Fibroblast of lung (primary cell): ENCODE data around the gene DPEP1. TPM values are rescaled to one million over a fixed set of nuclear protein-coding genes. Genes with fewer than 3 reads are reported as not detected.

Experiments used
- DNase-seq, 2 donors: peaks; one replicate each; pipeline versions ENCODE4 v3.0.0 to v3.0.0-alpha.2; 2010; ENCODE audit warnings: low read depth in 2 of 2
- H2AFZ ChIP-seq: 2 replicates; pipeline ENCODE4 v1.5.1; 2012; ENCODE audit warnings: low read length, control low read depth, inconsistent platforms
- H3K27ac ChIP-seq: 2 replicates; pipeline ENCODE4 v1.5.1; 2011; ENCODE audit warnings: low read length, control low read depth; ENCODE audit not compliant: insufficient read depth
- H3K27me3 ChIP-seq: 2 replicates; pipeline ENCODE4 v1.5.1; 2011; ENCODE audit warnings: mild to moderate bottlenecking, low read length; ENCODE audit not compliant: control insufficient read depth, insufficient read depth
- H3K36me3 ChIP-seq: 2 replicates; pipeline ENCODE4 v1.5.1; 2011; ENCODE audit warnings: low read length; ENCODE audit not compliant: control insufficient read depth, insufficient read depth
- H3K4me1 ChIP-seq: 2 replicates; pipeline ENCODE4 v1.5.1; 2011; ENCODE audit warnings: low read length; ENCODE audit not compliant: control insufficient read depth, insufficient read depth; ENCODE audit errors: extremely low read depth
- H3K4me2 ChIP-seq: 2 replicates; pipeline ENCODE4 v1.5.1; 2011; ENCODE audit warnings: low read length, control low read depth; ENCODE audit not compliant: insufficient read depth; ENCODE audit errors: extremely low read depth
- H3K4me3 ChIP-seq, 4 experiments: fragments of 200-600 bp in 1 of 4; sonication (generic) in 1 of 4; replicated peaks in 1 of 4; 2 replicates each; pipeline ENCODE4 v1.5.1; 2011 to 2016; ENCODE audit warnings: low read length in 4 of 4, low read depth in 3 of 4, mild to moderate bottlenecking in 3 of 4, control low read depth in 2 of 4, inconsistent platforms in 1 of 4, mixed read lengths in 1 of 4; ENCODE audit not compliant: insufficient read depth in 1 of 4; ENCODE audit errors: control extremely low read depth in 1 of 4
- H3K79me2 ChIP-seq: 2 replicates; pipeline ENCODE4 v1.5.1; 2012; ENCODE audit warnings: mild to moderate bottlenecking, low read length, inconsistent platforms; ENCODE audit not compliant: control insufficient read depth, insufficient read depth
- H3K9ac ChIP-seq: 2 replicates; pipeline ENCODE4 v1.5.1; 2011; ENCODE audit warnings: mild to moderate bottlenecking, low read length, control low read depth; ENCODE audit not compliant: insufficient read depth
- H3K9me3 ChIP-seq: 2 replicates; pipeline ENCODE4 v1.5.1; 2012; ENCODE audit warnings: low read depth, low read length; ENCODE audit not compliant: control insufficient read depth, insufficient read depth
- H4K20me1 ChIP-seq: 2 replicates; pipeline ENCODE4 v1.5.1; 2011; ENCODE audit warnings: low read length; ENCODE audit not compliant: control insufficient read depth, insufficient read depth; ENCODE audit errors: extremely low read depth
- EZH2 ChIP-seq: IDR thresholded peaks from 2 replicates; pipeline ENCODE4 v1.5.1; 2012; ENCODE audit warnings: low read length, control low read depth, mild to moderate bottlenecking; ENCODE audit errors: missing control alignments
- polyA plus RNA-seq, 2 donors: library from polyadenylated mRNA; depleted of rRNA in 1 of 2; stranded (reverse) in 1 of 2; unstranded in 1 of 2; fragments of >200 nt; gene quantifications; 2 replicates each; pipeline ENCODE4 v1.2.1, GENCODE V29; 2011 to 2012; ENCODE audit warnings: missing spikeins in 1 of 2
- total RNA-seq: library from RNA; depleted of rRNA; stranded (reverse); fragments of >200 nt; gene quantifications from 2 replicates; pipeline ENCODE4 v1.2.1, GENCODE V29; 2014
- TF ChIP-seq, protein P1 (sequence below), 2 donors: IDR thresholded peaks in 1 of 2; conservative IDR thresholded peaks in 1 of 2; 1 replicate in 1 of 2; 2 replicates in 1 of 2; pipeline ENCODE4 v1.5.1; 2011 to 2012; ENCODE audit warnings: low read length in 2 of 2, control low read depth in 1 of 2, inconsistent platforms in 1 of 2, low read depth in 1 of 2, mild to moderate bottlenecking in 1 of 2

The DPEP1 gene
- total and polyA plus RNA-seq, 2 donors (not counting 1 experiment from before 2014, with no cell fraction given): 0.17 TPM; not detected in 1

DNA sequence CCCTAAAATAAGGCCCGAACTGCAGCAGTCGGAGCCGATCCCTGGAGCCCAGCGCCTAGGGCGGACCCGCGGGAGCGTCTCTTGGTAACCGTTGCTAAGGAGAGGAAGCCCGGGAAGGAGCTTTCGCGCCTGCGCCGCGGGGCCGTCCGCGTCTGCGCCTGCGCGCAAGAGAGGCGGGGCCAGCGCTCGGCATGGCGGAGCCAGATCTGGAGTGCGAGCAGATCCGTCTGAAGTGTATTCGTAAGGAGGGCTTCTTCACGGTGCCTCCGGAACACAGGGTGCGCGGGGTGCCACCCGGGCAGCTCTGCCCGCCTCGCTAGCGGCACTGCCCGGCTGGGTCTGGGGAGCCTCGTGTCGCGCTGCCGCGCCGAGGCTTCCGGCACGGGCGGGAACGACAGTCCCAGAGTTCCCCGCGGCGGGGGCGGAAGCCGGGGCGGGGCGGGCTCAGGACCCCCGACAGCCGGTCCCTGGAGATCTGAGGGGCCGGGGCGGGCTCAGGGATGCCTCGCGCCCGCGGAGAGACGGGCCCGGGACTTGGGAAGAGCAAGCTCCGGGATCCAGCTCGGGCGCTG, 73.2 kb downstream of the DPEP1 start, which contains the start of gene CDK10:
TSS of gene CDK10 (plus strand) at position 170 of the 572 bp plus-strand sequence. CDS start at position 192, 22 bp downstream.
- peak within 1 kb of the TSS; percentile 82 for H3K9ac ChIP-seq
- no peaks in the 10 kb centered on the region for H4K20me1 ChIP-seq
- peaks cover 17% of the 10 kb centered on the region for H3K79me2 ChIP-seq
- peaks cover 6% of the 10 kb centered on the region for H3K4me1 ChIP-seq
- H2AFZ ChIP-seq: peak within 1 kb of the TSS; percentile 98
- TF ChIP-seq EZH2: no peak
- TF ChIP-seq, protein P1, sequence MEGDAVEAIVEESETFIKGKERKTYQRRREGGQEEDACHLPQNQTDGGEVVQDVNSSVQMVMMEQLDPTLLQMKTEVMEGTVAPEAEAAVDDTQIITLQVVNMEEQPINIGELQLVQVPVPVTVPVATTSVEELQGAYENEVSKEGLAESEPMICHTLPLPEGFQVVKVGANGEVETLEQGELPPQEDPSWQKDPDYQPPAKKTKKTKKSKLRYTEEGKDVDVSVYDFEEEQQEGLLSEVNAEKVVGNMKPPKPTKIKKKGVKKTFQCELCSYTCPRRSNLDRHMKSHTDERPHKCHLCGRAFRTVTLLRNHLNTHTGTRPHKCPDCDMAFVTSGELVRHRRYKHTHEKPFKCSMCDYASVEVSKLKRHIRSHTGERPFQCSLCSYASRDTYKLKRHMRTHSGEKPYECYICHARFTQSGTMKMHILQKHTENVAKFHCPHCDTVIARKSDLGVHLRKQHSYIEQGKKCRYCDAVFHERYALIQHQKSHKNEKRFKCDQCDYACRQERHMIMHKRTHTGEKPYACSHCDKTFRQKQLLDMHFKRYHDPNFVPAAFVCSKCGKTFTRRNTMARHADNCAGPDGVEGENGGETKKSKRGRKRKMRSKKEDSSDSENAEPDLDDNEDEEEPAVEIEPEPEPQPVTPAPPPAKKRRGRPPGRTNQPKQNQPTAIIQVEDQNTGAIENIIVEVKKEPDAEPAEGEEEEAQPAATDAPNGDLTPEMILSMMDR (conservative IDR thresholded peaks at IDR 0.05 in 1 of 2, IDR thresholded peaks at IDR 0.05 in 1 of 2; ENCODE audit: low read depth in 1 of 2, low read length in 2 of 2): no peak
- H3K9me3 ChIP-seq: no peaks in the 10 kb centered on the region
- no peaks in the 10 kb centered on the region for H3K27me3 ChIP-seq
- DNase-seq: peak; percentile 78 to 83
- peak within 1 kb of the TSS; percentile 86 for H3K4me2 ChIP-seq
- peaks cover 10% of the 10 kb centered on the region for H3K36me3 ChIP-seq
- H3K4me3 ChIP-seq: peak within 1 kb of the TSS; percentile 65 to 94 (median 81)
- H3K27ac ChIP-seq: peak within 1 kb of the TSS; percentile 67

DNA sequence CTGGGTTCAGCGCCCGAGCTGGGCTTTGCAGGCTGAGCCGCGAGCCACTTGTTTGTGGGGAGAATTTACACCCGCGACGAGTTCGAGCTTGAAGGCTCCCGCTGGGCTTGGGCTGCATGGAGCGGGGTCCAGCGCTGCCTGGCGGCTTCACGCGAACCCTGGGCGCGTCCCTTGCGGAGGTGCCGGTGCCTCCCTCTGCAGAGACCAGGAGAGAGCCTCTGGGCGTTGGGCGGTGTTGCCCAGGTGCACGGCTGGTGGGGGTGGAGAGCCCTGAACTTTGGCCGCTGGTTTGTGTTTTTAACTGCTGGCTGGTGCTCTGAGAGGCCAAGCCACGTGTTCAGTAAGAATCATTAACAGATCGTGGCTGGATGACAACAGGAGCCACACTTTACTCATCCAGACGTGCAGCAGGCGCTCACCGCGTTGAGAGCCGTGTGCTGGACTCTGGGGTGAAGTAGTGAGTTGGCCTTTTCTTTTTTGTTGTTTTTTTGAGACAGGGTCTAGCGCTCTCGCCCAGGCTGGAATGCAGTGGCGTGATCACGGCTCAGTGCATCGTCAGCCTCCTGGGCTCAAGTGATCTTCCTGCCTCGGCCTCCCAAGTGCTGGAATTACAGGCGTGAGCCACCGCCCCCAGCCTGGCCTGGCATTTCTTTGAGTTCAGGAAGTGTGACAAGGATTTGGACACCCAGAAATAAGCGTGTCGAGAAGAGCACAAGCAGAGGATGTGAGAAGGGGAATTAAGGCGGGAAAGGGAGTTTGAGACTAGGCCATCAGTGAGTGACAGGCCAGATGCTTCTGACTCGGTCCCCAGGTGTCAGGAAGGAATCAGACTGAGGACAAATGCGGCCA, 73.9 kb downstream of the DPEP1 start:
- peak; percentile 34 to 67 for DNase-seq
- peak overlapping the region; percentile 65 to 94 (median 81) for H3K4me3 ChIP-seq
- no peaks in the 10 kb centered on the region for H4K20me1 ChIP-seq
- H3K27me3 ChIP-seq: no peaks in the 10 kb centered on the region
- TF ChIP-seq, protein P1 (conservative IDR thresholded peaks at IDR 0.05 in 1 of 2, IDR thresholded peaks at IDR 0.05 in 1 of 2; ENCODE audit: low read depth in 1 of 2, low read length in 2 of 2): no peak
- TF ChIP-seq EZH2: no peak
- H3K79me2 ChIP-seq: peaks cover 17% of the 10 kb centered on the region
- peak overlapping the region; percentile 86 for H3K4me2 ChIP-seq
- H3K27ac ChIP-seq: peak overlapping the region; percentile 67
- peak overlapping the region; percentile 68 for H3K9ac ChIP-seq
- peaks cover 17% of the 10 kb centered on the region for H3K36me3 ChIP-seq
- no peaks in the 10 kb centered on the region for H3K9me3 ChIP-seq
- peaks cover 6% of the 10 kb centered on the region for H3K4me1 ChIP-seq
- no peak overlapping the region for H2AFZ ChIP-seq

Other genes with a start within 250 kb of the DPEP1 start
- gene ANKRD11, start 123.1 kb upstream of the DPEP1 start, total RNA-seq: 39.8 and 71.2 TPM in 2 replicates
- gene ANKRD11, start 123.1 kb upstream of the DPEP1 start, polyA plus RNA-seq: 41.5 and 48.8 TPM in 2 replicates
- 83.5 and 107 TPM in 2 replicates for gene SPG7, start 105.2 kb upstream of the DPEP1 start, total RNA-seq
- 35.1 and 53.3 TPM in 2 replicates for gene SPG7, start 105.2 kb upstream of the DPEP1 start, polyA plus RNA-seq
- gene RPL13, start 53.0 kb upstream of the DPEP1 start, total RNA-seq: 3,823 and 3,824 TPM in 2 replicates
- 1,441 and 1,442 TPM in 2 replicates for gene RPL13, start 53.0 kb upstream of the DPEP1 start, polyA plus RNA-seq
- gene CPNE7, start 37.9 kb upstream of the DPEP1 start, total RNA-seq: 13.1 and 53.0 TPM in 2 replicates
- gene CPNE7, start 37.9 kb upstream of the DPEP1 start, polyA plus RNA-seq: 10.2 and 14.5 TPM in 2 replicates
- 60.9 and 66.2 TPM in 2 replicates for gene CHMP1A, start 44.1 kb downstream of the DPEP1 start, total RNA-seq
- 61.0 and 65.3 TPM in 2 replicates for gene CHMP1A, start 44.1 kb downstream of the DPEP1 start, polyA plus RNA-seq
- 1.5 and 2.0 TPM in 2 replicates for gene SPATA33, start 44.2 kb downstream of the DPEP1 start, total RNA-seq
- 2.8 and 5.2 TPM in 2 replicates for gene SPATA33, start 44.2 kb downstream of the DPEP1 start, polyA plus RNA-seq
- gene CDK10, start 73.0 kb downstream of the DPEP1 start, total RNA-seq: 37.5 and 41.9 TPM in 2 replicates
- 22.9 and 27.3 TPM in 2 replicates for gene CDK10, start 73.0 kb downstream of the DPEP1 start, polyA plus RNA-seq
- gene SPATA2L, start 88.1 kb downstream of the DPEP1 start, total RNA-seq: 7.3 and 10.3 TPM in 2 replicates
- gene SPATA2L, start 88.1 kb downstream of the DPEP1 start, polyA plus RNA-seq: 1.7 and 1.8 TPM in 2 replicates
- gene VPS9D1, start 107.3 kb downstream of the DPEP1 start, total RNA-seq: 7.2 and 13.0 TPM in 2 replicates
- 6.3 and 6.4 TPM in 2 replicates for gene VPS9D1, start 107.3 kb downstream of the DPEP1 start, polyA plus RNA-seq
- 12.7 and 12.8 TPM in 2 replicates for gene ZNF276, start 107.9 kb downstream of the DPEP1 start, total RNA-seq
- gene ZNF276, start 107.9 kb downstream of the DPEP1 start, polyA plus RNA-seq: 6.2 and 7.3 TPM in 2 replicates
- gene FANCA, start 203.0 kb downstream of the DPEP1 start, total RNA-seq: 1.8 and 5.1 TPM in 2 replicates
- 6.9 and 26.1 TPM in 2 replicates for gene FANCA, start 203.0 kb downstream of the DPEP1 start, polyA plus RNA-seq
- gene SPIRE2, start 214.8 kb downstream of the DPEP1 start, total RNA-seq: 2.6 and 3.8 TPM in 2 replicates
- gene SPIRE2, start 214.8 kb downstream of the DPEP1 start, polyA plus RNA-seq: 0.59 and 1.8 TPM in 2 replicates